ENCODE results near the gene PRUNE2.

Gene PRUNE2

GRCh38 chr9:76561900-76562299 is 344.0 kb downstream of the PRUNE2 start:
- H3K9me3 ChIP-seq (ENCODE audit: control insufficient read depth, low read length): no peaks in the 10 kb centered on the region
- DNase-seq (ENCODE audit: low read depth): no peak

More at GRCh38 chr9:76561900-76562299, 344.0 kb downstream of the PRUNE2 start:
- Histone ChIP-seq H3K27me3 (replicated peaks; ENCODE audit: control insufficient read depth, insufficient read depth, low read length) (no peaks in the 10 kb centered on the region), H3K4me3 (ENCODE audit: low read length) (peak overlapping the region; percentile 48), H3K4me1 (ENCODE audit: control insufficient read depth, insufficient read depth, low read length) (peaks cover 55% of the 10 kb centered on the region), H3K9ac (ENCODE audit: low read length) (peak overlapping the region; percentile 61), H3K36me3 (ENCODE audit: control insufficient read depth, insufficient read depth, low read length, severe bottlenecking) (no peaks in the 10 kb centered on the region)
